Caco-2 (cell line): ENCODE results near the gene ARSB. TPM values are rescaled to one million over a fixed set of nuclear protein-coding genes. Genes with fewer than 3 reads are reported as not detected.

Experiments
- BruUV-seq: library from RNA; stranded (reverse); fragments of 400-500 nt; replicated peaks from 2 replicates; lab custom pipeline; 2021; lab: Mats Ljungman, UMichigan
- CTCF ChIA-PET: fragments of 300-600 bp; sonication (Branson Sonifier 250); formaldehyde crosslinking; loops from one replicate; lab custom pipeline; 2022; ENCODE audit warnings: antibody characterized with exemption; lab: Charles Lee
- POLR2A ChIA-PET: fragments of 300-600 bp; sonication (Branson Sonifier 250); formaldehyde crosslinking; loops from one replicate; lab custom pipeline; 2022; ENCODE audit warnings: antibody characterized with exemption; lab: Charles Lee
- DNase-seq, 2 experiments: peaks; one replicate each; pipeline versions ENCODE4 v3.0.0 to v3.0.0-alpha.2; 2020 to 2022
- H3K27me3 ChIP-seq: replicated peaks from 2 replicates; pipeline ENCODE4 v1.6.0; 2011; ENCODE audit warnings: low read length; ENCODE audit not compliant: control insufficient read depth, insufficient read depth
- H3K36me3 ChIP-seq: 2 replicates; pipeline ENCODE4 v1.5.1; 2011; ENCODE audit warnings: low read length; ENCODE audit not compliant: control insufficient read depth, insufficient read depth
- H3K4me1 ChIP-seq: fragments of 250-450 bp; sonication (Bioruptor Pico); 2 replicates; pipeline ENCODE4 v1.5.1; 2020; ENCODE audit warnings: mild to moderate bottlenecking
- H3K4me3 ChIP-seq: 2 replicates; pipeline ENCODE4 v1.5.1; 2011; ENCODE audit warnings: low read depth, mild to moderate bottlenecking, control low read depth, low read length
- H3K9me3 ChIP-seq: fragments of 250-450 bp; sonication (Bioruptor Pico); 2 replicates; pipeline ENCODE4 v1.5.1; 2020; ENCODE audit warnings: mild to moderate bottlenecking, moderate library complexity
- H3K27ac Mint-ChIP-seq: one replicate; pipeline ENCODE4 v1.8.0; 2022; ENCODE audit warnings: mixed read lengths; ENCODE audit not compliant: unreplicated experiment
- H3K27me3 Mint-ChIP-seq: one replicate; pipeline ENCODE4 v1.8.0; 2022; ENCODE audit warnings: mixed read lengths; ENCODE audit not compliant: insufficient read depth, unreplicated experiment
- H3K36me3 Mint-ChIP-seq: one replicate; pipeline ENCODE4 v1.8.0; 2022; ENCODE audit warnings: mild to moderate bottlenecking, mixed read lengths; ENCODE audit not compliant: insufficient read depth, unreplicated experiment
- H3K4me1 Mint-ChIP-seq: one replicate; pipeline ENCODE4 v1.8.0; 2022; ENCODE audit warnings: low read depth, mixed read lengths; ENCODE audit not compliant: unreplicated experiment
- H3K4me3 Mint-ChIP-seq: one replicate; pipeline ENCODE4 v1.8.0; 2022; ENCODE audit warnings: mild to moderate bottlenecking, moderate library complexity, mixed read lengths; ENCODE audit not compliant: unreplicated experiment
- H3K9me3 Mint-ChIP-seq: one replicate; pipeline ENCODE4 v1.8.0; 2022; ENCODE audit warnings: mixed read lengths; ENCODE audit not compliant: unreplicated experiment
- intact Hi-C: fragments of 100-400 bp; cut with micrococcal nuclease; formaldehyde crosslinking; loops from one replicate; pipeline ENCODE4 v1.10.0; 2022; ENCODE audit not compliant: unreplicated experiment
- total RNA-seq: library from RNA; stranded (reverse); gene quantifications from 2 replicates; pipeline ENCODE4 v1.2.3, GENCODE V29; 2022
- TF ChIP-seq, protein P1 (sequence below), 2 experiments: fragments of 200-600 bp in 1 of 2; IDR thresholded peaks; 1 replicate in 1 of 2; 2 replicates in 1 of 2; pipeline versions ENCODE4 v1.5.1 to v1.8.0; 2011 to 2022; ENCODE audit warnings: antibody characterized with exemption in 1 of 2, control low read depth in 1 of 2, inconsistent platforms in 1 of 2, low read depth in 1 of 2, low read length in 1 of 2, mild to moderate bottlenecking in 1 of 2, moderate library complexity in 1 of 2; ENCODE audit not compliant: insufficient read depth in 1 of 2, severe bottlenecking in 1 of 2, unreplicated experiment in 1 of 2

The ARSB gene
- total RNA-seq, 1 experiment from 2014 or later = 17.4 TPM

DNA sequence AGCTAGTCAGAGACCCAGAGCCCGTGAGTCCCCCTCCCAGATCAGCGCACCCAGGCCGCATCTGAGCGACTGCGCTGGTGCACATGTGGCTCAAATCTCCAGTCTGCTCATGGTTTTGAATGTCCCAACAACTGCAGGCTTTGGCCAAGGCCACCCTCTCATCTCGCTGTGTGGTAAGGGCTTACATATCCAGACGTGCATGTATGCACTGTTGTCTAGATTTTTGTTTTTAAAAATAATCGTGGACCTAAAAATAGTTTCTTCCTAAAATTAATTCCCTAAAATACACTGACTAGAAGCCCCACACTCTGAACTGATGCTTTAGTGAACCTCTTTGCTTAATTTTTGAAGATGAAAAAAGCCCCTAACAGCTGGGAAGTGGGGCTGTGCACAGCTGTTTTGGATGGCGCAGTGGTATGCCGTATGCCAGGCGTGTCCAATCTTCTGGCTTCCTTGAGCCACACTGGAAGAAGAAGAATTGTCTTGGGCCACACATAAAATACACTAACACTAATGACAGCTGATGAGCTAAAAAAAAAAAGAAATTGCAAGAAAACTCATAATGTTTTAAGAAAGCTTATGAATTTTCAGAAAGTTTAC, 193.5 kb downstream of the ARSB start:
- Mint-ChIP-seq H3K4me3 (no peak overlapping the region), H3K27me3 (no peaks in the 10 kb centered on the region), H3K9me3 (no peaks in the 10 kb centered on the region), H3K4me1 (peaks cover 39% of the 10 kb centered on the region), H3K27ac (no peak overlapping the region), H3K36me3 (no peaks in the 10 kb centered on the region)
- Histone ChIP-seq H3K9me3 (no peaks in the 10 kb centered on the region), H3K27me3 (no peaks in the 10 kb centered on the region), H3K4me1 (peaks cover 28% of the 10 kb centered on the region), H3K36me3 (no peaks in the 10 kb centered on the region), H3K4me3 (no peak overlapping the region)
- no TSS peak for BruUV-seq
- ChIA-PET POLR2A (no interaction called here), CTCF (no interaction called here)
- no peak for DNase-seq
- TF ChIP-seq, protein P1, sequence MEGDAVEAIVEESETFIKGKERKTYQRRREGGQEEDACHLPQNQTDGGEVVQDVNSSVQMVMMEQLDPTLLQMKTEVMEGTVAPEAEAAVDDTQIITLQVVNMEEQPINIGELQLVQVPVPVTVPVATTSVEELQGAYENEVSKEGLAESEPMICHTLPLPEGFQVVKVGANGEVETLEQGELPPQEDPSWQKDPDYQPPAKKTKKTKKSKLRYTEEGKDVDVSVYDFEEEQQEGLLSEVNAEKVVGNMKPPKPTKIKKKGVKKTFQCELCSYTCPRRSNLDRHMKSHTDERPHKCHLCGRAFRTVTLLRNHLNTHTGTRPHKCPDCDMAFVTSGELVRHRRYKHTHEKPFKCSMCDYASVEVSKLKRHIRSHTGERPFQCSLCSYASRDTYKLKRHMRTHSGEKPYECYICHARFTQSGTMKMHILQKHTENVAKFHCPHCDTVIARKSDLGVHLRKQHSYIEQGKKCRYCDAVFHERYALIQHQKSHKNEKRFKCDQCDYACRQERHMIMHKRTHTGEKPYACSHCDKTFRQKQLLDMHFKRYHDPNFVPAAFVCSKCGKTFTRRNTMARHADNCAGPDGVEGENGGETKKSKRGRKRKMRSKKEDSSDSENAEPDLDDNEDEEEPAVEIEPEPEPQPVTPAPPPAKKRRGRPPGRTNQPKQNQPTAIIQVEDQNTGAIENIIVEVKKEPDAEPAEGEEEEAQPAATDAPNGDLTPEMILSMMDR (IDR thresholded peaks at IDR 0.05; ENCODE audit: insufficient read depth in 1 of 2, low read depth in 1 of 2, low read length in 1 of 2, severe bottlenecking in 1 of 2, unreplicated experiment in 1 of 2) = no peak
- intact Hi-C loops = loop anchor here (5.0 to 10.0 kb wide), 3 partner anchors 34 to 147 kb away; partner anchors contain the start of gene LHFPL2

DNA sequence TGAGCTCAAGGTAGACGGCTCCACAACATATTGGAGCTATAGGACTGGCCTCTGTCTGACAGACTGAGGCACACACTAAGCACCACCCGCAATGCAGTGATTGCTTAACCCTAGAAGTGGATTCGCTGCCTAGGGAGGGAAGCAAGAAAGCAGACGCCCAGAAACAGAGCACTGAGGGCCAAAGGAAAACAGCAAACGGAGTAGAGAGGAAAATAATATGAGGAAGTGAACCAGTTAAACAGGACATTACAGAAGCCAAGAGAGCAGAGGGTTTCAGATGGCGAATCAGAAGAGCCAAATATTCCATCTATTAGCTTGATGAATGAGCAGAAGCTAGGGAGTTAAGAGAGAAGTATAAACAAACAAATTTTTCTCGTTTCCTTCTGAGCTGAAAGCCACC, 197.3 kb downstream of the ARSB start:
- ChIA-PET POLR2A (no interaction called here), CTCF (no interaction called here)
- Histone ChIP-seq H3K27me3 (no peaks in the 10 kb centered on the region), H3K4me1 (peaks cover 1% of the 10 kb centered on the region; the same call in 1 of the 2 replicates), H3K4me3 (no peak overlapping the region), H3K9me3 (no peaks in the 10 kb centered on the region), H3K36me3 (no peaks in the 10 kb centered on the region)
- Mint-ChIP-seq H3K27ac (no peak overlapping the region), H3K27me3 (no peaks in the 10 kb centered on the region), H3K36me3 (no peaks in the 10 kb centered on the region), H3K9me3 (no peaks in the 10 kb centered on the region), H3K4me3 (no peak overlapping the region), H3K4me1 (peaks cover 17% of the 10 kb centered on the region)
- no TSS peak for BruUV-seq
- TF ChIP-seq, protein P1 (IDR thresholded peaks at IDR 0.05; ENCODE audit: insufficient read depth in 1 of 2, low read depth in 1 of 2, low read length in 1 of 2, severe bottlenecking in 1 of 2, unreplicated experiment in 1 of 2) = no peak
- no peak for DNase-seq
- intact Hi-C loops = no loop called here

DNA sequence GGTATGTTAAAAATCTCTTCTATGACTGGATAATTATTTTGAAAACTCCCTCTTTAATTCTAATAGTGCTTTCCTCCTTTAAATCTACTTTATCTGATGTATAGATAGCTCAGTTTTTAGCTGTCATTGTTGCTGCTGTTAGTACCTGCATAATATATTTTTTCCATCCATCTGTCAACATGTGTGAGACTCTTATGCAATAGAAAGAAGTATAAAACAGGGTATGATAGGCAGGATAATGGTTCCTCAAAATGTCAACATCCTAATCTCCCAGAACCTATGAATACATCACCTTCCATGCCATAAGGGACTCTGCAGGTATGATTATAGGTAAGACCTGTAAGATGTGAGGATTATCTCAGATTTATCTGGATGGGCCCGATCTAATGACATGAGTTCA, 199.7 kb downstream of the ARSB start:
- H3K4me3 Mint-ChIP-seq = no peak overlapping the region
- ChIA-PET CTCF (no interaction called here), POLR2A (no interaction called here)
- no peak for DNase-seq
- H3K27ac Mint-ChIP-seq = no peak overlapping the region
- intact Hi-C loops = no loop called here
- H3K36me3 Mint-ChIP-seq = no peaks in the 10 kb centered on the region
- Histone ChIP-seq H3K27me3 (no peaks in the 10 kb centered on the region), H3K36me3 (no peaks in the 10 kb centered on the region), H3K4me1 (no peaks in the 10 kb centered on the region), H3K4me3 (no peak overlapping the region), H3K9me3 (no peaks in the 10 kb centered on the region)
- no peaks in the 10 kb centered on the region for H3K9me3 Mint-ChIP-seq
- TF ChIP-seq, protein P1 (IDR thresholded peaks at IDR 0.05; ENCODE audit: insufficient read depth in 1 of 2, low read depth in 1 of 2, low read length in 1 of 2, severe bottlenecking in 1 of 2, unreplicated experiment in 1 of 2) = no peak
- peaks cover 17% of the 10 kb centered on the region for H3K4me1 Mint-ChIP-seq
- H3K27me3 Mint-ChIP-seq = no peaks in the 10 kb centered on the region
- no TSS peak for BruUV-seq
